Type B pancreatic cell (in vitro differentiated cells): ENCODE data around the gene SKA2. TPM values are rescaled to one million over a fixed set of nuclear protein-coding genes. Genes with fewer than 3 reads are reported as not detected.

Experiments
- DNase-seq: peaks from one replicate; pipeline ENCODE4 v3.0.0; 2021; ENCODE audit warnings: mixed read lengths; ENCODE audit not compliant: unreplicated experiment; ENCODE audit errors: extremely low spot score
- H3K27ac Mint-ChIP-seq: 2 replicates; pipeline ENCODE4 v1.8.0; 2021; ENCODE audit warnings: mild to moderate bottlenecking, mixed read lengths
- H3K27me3 Mint-ChIP-seq: 2 replicates; pipeline ENCODE4 v1.8.0; 2021; ENCODE audit warnings: mixed read lengths
- H3K36me3 Mint-ChIP-seq: 2 replicates; pipeline ENCODE4 v1.8.0; 2021; ENCODE audit warnings: mixed read lengths
- H3K4me1 Mint-ChIP-seq: one replicate; pipeline ENCODE4 v1.8.0; 2021; ENCODE audit warnings: mixed read lengths; ENCODE audit not compliant: unreplicated experiment
- H3K4me3 Mint-ChIP-seq: 2 replicates; pipeline ENCODE4 v1.8.0; 2021; ENCODE audit warnings: mild to moderate bottlenecking, mixed read lengths
- H3K9me3 Mint-ChIP-seq: 2 replicates; pipeline ENCODE4 v1.8.0; 2021; ENCODE audit warnings: mixed read lengths
- CTCF ChIP-seq: fragments of 200-600 bp; sonication (generic); conservative IDR thresholded peaks from 2 replicates; pipeline ENCODE4 v1.5.0; 2021; ENCODE audit warnings: antibody characterized with exemption, mild to moderate bottlenecking
- total RNA-seq: library from RNA; stranded (reverse); gene quantifications from 2 replicates; pipeline ENCODE4 v1.2.1, GENCODE V29; 2021; ENCODE audit warnings: low replicate concordance

The SKA2 gene
- total RNA-seq, 1 donor from 2014 or later: 78.4 TPM

GRCh38 chr17:59161477-59161876, 6.5 kb upstream of the SKA2 start:
- no peak for DNase-seq
- no peak for TF ChIP-seq CTCF
- no peak overlapping the region for H3K27ac Mint-ChIP-seq

GRCh38 chr17:59160157-59161025, 5.4 kb upstream of the SKA2 start:
- Mint-ChIP-seq H3K27ac (no peak overlapping the region), H3K27me3 (no peaks in the 10 kb centered on the region)

More at GRCh38 chr17:59161477-59161876, 6.5 kb upstream of the SKA2 start:
- Mint-ChIP-seq H3K27me3 (no peaks in the 10 kb centered on the region), H3K9me3 (no peaks in the 10 kb centered on the region), H3K4me1 (peaks cover 10% of the 10 kb centered on the region), H3K36me3 (no peaks in the 10 kb centered on the region), H3K4me3 (no peak overlapping the region)

GRCh38 chr17:59155439-59156177, 622 bp upstream of the SKA2 start, which contains the start of gene PRR11:
Gene PRR11, plus strand, starts transcription at chr17:59155746. Its CDS starts 14,007 bp downstream, at chr17:59169753.
- no peaks in the 10 kb centered on the region for H3K9me3 Mint-ChIP-seq
- peaks cover 3% of the 10 kb centered on the region for H3K36me3 Mint-ChIP-seq
- TF ChIP-seq CTCF: no peak
- no peak within 1 kb of the TSS for H3K27ac Mint-ChIP-seq
- H3K27me3 Mint-ChIP-seq: no peaks in the 10 kb centered on the region
- DNase-seq: peak; percentile 89
- no peak within 1 kb of the TSS for H3K4me3 Mint-ChIP-seq
- peaks cover 19% of the 10 kb centered on the region for H3K4me1 Mint-ChIP-seq

More at GRCh38 chr17:59160157-59161025, 5.4 kb upstream of the SKA2 start:
- no peak overlapping the region for H3K4me3 Mint-ChIP-seq
- no peaks in the 10 kb centered on the region for H3K9me3 Mint-ChIP-seq
- DNase-seq: no peak
- H3K4me1 Mint-ChIP-seq: peaks cover 10% of the 10 kb centered on the region
- no peaks in the 10 kb centered on the region for H3K36me3 Mint-ChIP-seq
- no peak for TF ChIP-seq CTCF

- no peak for TF ChIP-seq CTCF
- no peak overlapping the region for H3K27ac Mint-ChIP-seq
- H3K4me3 Mint-ChIP-seq: no peak overlapping the region
- H3K27me3 Mint-ChIP-seq: no peaks in the 10 kb centered on the region
- peaks cover 19% of the 10 kb centered on the region for H3K4me1 Mint-ChIP-seq
- peaks cover 8% of the 10 kb centered on the region for H3K36me3 Mint-ChIP-seq
- DNase-seq: peak; percentile 71
- no peaks in the 10 kb centered on the region for H3K9me3 Mint-ChIP-seq
These were observed 680 bp downstream of the SKA2 start for GRCh38 chr17:59154292-59154720.

GRCh38 chr17:59152925-59153324, 2.1 kb downstream of the SKA2 start:
- Mint-ChIP-seq H3K27ac (no peak overlapping the region), H3K4me1 (peaks cover 19% of the 10 kb centered on the region), H3K27me3 (no peaks in the 10 kb centered on the region), H3K9me3 (no peaks in the 10 kb centered on the region), H3K36me3 (peaks cover 8% of the 10 kb centered on the region), H3K4me3 (no peak overlapping the region)
- TF ChIP-seq CTCF: no peak
- no peak for DNase-seq
